HG03439 (cell line): Measurements from ENCODE around the gene RHOU.
A peak's percentile ranks its signal among the peaks of the same experiment; 100 is the strongest.

ENCODE experiments used
- ATAC-seq: cut with Tn5 transposase; IDR thresholded peaks from one replicate; pipeline ENCODE4 v1.9.1; 2021; ENCODE audit warnings: mild to moderate bottlenecking, moderate library complexity; ENCODE audit not compliant: unreplicated experiment

Gene RHOU

DNA sequence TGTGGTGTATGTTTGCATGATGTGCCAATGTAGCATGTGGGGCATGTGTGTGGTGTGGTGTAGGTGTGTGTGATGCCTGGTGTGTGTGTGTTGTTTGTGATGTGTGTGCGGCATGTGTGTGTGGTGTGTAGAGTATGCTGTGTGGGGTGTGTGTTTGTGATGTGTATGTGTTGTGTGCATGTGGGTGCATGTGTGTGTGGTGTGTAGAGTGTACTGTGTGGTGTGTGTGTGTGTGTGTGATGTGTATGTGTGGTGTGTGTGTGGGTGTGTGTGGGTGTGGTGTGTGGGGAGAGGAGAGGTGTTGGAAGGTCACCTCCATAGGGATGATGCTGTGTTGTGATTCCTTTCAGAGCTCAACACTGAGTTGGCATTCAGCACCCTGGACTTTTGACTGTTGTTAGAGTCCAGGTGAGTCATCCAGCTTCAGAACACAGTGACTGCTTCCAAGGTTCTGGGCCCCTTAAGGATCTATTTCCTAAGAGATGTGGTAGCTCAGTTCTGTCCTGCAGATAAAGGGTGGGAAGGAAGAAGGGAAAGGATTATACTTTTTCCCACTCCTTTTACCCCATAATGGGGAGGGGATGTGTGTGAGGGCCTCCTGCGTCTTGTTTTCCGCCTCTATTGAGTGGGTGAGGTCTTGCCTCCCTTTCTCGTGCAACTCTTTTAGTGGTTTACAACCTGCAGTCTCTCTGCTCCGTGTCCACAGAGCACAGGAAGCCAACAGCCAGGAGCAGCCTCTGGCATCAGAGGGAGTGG is 47.6 kb downstream of the RHOU start:
- no peak for ATAC-seq

DNA sequence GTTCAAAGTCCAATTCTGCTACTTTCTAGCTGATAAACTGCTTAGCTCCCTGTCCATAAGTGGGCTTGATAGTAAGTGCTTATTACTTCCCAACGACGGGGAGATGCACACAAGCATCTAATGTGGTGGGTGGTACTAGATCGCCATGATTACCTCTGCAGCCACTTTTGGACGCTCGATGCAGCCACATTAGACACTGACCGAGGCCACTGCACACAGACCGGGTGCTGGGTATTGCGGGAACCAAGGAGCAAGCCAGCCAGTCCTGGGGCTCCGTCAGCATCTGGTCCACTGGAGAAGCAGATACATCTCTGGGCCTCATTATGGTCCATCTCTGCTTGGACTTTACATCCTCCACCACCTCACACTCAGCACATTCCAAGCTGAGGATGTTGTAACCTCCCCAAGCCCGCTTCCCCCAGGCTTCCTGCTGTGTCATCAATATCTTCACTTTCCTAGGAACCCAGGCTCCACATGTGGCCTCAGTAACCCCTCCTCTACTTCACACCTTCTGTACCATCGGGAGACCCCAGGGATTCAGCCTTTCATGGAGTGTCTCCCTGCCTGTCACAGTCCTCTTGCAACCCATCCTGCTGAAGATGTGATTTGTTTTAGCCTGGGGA is 48.2 kb downstream of the RHOU start:
- ATAC-seq, result no peak

DNA sequence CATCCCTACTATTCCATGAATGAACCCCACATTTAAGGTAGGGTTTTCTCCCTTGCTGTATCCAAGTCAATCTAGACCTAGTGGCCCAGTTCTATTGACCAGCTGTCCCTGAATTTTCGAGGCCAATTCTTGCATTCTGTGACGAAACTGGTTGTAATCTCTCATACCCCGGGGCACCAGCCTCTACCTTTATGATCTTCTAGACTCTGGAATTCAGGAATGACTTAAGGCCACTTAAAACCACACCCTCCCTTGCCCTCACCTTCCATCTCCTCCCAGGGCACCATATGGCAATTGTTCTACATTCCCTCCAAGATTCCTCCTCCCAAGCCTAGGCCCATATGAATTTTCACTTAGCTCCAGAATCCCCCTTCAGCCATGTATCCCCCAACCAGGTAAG is 48.9 kb downstream of the RHOU start:
- no peak for ATAC-seq

DNA sequence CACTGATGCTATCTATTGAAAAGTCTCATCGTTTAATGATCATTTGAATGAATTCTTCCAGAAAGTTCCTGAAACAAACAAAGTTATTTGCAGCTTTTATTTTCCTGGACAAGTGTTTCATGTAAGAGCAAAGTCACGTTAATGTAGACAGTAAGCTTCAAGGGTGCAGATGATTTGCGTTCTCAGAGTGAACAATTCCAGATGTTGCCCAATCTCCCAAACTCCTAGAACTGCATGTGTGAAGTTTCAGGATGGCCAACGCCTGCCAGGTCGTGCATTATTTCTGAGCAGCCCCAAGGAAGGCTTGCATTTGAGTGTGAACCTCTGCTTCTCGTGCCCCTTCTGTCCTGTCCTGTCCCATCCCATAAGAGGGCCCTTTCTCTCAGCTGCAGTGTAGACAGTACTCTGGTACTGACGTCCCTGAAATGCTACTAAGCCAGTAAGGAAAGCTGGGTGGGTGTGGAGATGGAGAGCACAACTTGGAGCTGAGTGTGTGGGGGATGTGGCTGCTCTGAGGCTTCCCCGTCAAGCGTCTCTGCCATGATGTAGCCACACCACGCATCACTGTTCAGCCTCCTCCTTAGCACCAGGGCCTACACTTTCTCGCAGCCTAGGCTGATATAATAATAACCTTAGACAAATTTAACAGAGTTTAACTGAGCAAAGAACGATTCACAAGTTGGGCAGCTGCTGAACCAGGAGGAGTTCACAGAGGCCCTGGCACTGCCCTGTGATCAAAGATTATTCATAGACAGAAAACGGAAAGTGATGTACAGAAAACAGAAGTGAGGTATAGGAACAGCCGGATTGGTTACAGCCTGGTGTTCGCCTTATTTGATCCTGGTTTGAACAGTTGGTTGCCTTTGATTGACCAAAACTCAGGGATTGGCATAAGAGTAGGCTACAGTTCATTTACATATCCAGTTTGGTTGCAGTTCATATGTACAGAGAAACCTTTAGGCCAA is 50.4 kb downstream of the RHOU start:
- no peak for ATAC-seq

DNA sequence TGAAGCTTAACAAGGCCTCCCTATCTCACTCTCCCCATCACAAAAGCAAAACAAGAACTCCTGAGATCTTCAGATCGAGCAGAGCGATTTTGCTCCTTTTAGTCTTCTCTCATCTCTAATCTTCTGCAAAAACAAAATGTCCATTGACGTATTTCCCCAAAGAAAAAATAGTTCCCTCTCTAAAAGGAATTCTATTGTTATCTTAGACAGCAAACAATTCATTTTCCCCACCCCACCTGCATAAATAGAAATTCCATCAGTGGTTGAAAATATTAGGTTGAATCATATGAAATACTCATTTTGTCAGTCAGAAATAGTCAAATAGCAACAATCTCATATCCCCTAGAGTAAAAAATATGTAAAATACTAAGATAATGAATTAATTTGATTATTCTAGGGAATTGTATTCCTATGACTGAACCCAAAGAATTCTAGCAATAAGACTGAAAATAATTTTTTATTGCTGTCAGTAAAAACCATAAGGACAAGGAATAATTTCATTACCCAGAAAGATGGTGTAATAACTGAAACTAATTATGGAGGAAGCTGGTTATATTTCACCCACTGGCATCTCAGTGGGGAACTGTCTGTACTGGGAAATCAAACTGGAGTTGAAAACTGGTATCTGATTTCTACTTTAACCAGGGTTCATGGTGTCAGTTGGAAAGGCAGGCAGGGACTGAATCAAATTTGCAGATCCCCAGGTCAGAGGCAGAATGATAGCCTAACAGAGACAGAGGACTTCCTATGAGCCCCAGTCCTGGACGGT is 51.3 kb downstream of the RHOU start:
- no peak for ATAC-seq

DNA sequence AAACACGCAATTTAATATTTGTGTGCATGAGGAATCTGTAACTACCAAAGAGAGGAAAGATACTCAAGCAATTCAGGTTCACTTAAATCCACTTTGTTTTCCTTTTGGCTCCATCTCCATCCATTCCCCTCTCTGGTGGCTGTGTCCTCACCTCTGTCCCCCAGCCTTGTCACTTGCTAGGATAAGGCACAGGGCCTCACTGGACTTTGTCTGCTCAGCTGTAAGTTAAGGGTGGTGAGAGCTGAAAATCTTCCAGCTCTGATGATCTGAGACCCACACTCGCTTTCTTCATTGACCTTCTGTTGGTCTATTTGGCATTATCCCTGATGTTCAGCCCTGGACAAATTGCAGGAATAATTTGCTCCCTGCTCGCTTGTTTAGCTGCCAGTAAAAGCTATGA is 56.5 kb downstream of the RHOU start:
- no peak for ATAC-seq

DNA sequence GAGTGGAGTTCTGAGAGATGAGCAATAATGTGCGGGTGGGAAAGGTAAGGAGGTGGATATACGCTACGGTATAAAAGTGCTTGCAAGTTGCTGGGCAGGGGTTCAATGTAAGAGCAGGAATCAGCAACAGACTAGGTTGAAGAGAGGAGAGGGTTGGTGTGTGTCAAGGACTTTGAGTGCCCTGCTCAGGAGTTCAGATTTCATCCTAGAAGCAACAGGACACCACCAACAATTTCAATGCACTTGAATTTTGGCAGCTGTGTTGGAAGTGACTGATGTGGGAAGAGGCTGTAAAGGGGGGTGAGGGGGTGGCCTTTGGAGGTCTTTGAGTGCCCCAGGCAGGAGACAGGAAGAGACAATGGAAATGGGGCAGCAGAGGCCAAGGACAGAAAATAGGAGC is 57.3 kb downstream of the RHOU start:
- no peak for ATAC-seq

DNA sequence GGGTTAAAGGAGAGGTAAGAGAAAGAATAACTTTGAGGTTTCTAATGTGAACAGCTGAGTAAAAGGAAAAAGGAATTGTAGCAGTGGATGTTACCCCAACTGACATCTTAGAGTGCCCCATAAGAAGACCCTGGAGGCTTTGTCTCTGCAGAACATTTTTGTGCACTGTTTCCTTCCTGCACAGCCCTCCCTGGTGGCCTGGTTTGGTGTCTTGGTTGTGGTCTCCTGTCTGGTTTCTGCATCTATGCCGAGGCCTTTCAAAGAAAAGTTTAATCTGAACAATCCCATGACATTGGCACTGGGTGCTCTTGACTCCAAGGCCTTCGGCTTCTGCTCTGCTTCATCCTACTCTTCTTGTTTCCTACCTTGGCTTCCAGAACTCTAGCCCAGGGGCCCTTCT is 57.8 kb downstream of the RHOU start:
- no peak for ATAC-seq

DNA sequence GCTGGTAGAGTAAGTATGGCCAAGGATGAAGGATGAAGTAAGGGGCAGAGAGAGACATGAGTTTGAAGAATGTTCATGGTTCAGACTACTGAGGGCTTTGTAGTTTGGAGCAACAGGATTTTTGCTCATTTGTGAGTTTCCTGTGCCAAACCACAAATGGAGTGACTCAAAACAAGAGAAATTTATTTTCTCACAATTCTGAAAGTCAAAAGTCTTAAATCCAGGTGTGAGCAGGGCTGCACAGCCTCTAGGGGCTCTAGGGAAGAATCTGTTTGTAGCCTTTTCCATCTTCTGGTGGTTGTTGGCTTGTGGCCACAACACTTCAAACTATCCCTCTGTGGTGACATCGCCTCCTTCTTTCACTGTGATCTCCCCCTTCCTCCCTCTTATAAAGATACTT is 58.9 kb downstream of the RHOU start:
- peak; percentile 53 for ATAC-seq

DNA sequence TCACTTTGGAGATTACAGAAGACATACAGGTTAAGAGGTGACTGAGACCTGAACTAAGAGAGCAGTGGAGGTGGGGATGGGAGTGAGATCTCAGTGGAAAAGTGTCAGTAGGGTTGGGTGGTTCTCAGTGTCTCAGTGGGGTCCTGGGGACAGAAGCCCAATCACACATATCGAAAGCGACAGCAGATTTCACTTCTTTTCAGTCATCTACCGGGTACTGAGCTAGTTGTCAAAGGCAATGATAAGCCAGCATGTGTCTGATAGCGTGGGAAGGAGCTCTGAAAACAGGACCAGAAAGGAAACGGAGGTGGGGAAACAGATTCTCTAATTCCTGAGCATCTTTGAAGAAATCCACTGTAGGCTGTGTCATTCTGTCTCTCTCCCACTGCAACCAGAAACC is 59.5 kb downstream of the RHOU start:
- ATAC-seq, result no peak

DNA sequence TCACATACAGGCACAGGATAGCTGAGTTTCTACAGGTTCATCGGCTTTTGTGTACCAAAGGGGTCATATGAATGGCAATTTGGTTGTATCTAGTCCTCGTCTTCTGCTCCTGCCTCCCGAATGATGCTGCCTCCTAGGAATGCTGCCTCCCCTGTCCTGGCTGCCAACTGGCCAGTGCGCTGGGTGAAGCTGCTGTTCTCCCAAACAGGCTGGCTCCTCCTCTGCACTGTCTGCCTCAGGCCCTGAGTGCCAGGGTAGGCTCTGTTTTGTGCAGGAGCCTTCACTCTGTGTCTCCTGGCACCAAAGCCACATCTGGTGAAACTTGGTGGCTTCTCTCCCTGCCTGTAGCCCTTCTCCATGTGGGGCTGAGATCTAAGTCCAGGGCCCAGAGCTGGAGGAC is 60.3 kb downstream of the RHOU start:
- no peak for ATAC-seq
